OCI-LY1 (cell line): ENCODE measurements around the gene DLD.

ENCODE experiments used
- CTCF ChIP-seq: fragments of 200-600 bp; sonication (generic), shearing (Covaris generic); IDR thresholded peaks from 2 replicates; pipeline ENCODE4 v1.5.1; 2017; ENCODE audit warnings: mild to moderate bottlenecking, antibody characterized with exemption, low read length, moderate library complexity, mixed read lengths
- EZH2 ChIP-seq: fragments of 200-600 bp; sonication (generic), shearing (Covaris generic); IDR thresholded peaks from 2 replicates; pipeline ENCODE4 v1.8.0; 2017; ENCODE audit warnings: borderline replicate concordance, mixed run types, mild to moderate bottlenecking, antibody characterized with exemption, low read length, moderate library complexity, mixed read lengths

GRCh38 chr7:107902381-107902780 lies 11.4 kb downstream of the DLD start:
- TF ChIP-seq CTCF (no peak), EZH2 (no peak)
